Medulla oblongata (tissue), 1 donor: ENCODE data around the gene ZBTB21.
"Not testable (repeated sequence)": the region's sequence is repeated elsewhere in the genome, so short reads cannot be mapped to it uniquely, and the experiment has no call there.

Source experiments
- DNase-seq: peaks from one replicate; pipeline ENCODE4 v3.0.0-alpha.2; 2015; ENCODE audit errors: extremely low spot score

ZBTB21 gene

GRCh38 chr21:41952568-41953248 lies 57.5 kb downstream of the ZBTB21 start:
- no peak for DNase-seq

- DNase-seq = no peak
These were observed 58.1 kb downstream of the ZBTB21 start for GRCh38 chr21:41951876-41952567.

- DNase-seq = no peak
These were observed 59.2 kb downstream of the ZBTB21 start for GRCh38 chr21:41950941-41951351.

GRCh38 chr21:41949631-41950030 lies 60.5 kb downstream of the ZBTB21 start:
- DNase-seq = not testable (repeated sequence)

- no peak for DNase-seq
These were observed 61.3 kb downstream of the ZBTB21 start for GRCh38 chr21:41948901-41949300.

- peak; percentile 96 for DNase-seq
These were observed 61.9 kb downstream of the ZBTB21 start for GRCh38 chr21:41948078-41948895.

- no peak for DNase-seq
These were observed 64.2 kb downstream of the ZBTB21 start for GRCh38 chr21:41945982-41946381.

- DNase-seq = peak; percentile 81
These were observed 66.3 kb downstream of the ZBTB21 start for GRCh38 chr21:41943851-41944250.

- no peak for DNase-seq
These were observed 67.7 kb downstream of the ZBTB21 start for GRCh38 chr21:41942457-41942856.

- DNase-seq = no peak
These were observed 68.2 kb downstream of the ZBTB21 start for GRCh38 chr21:41941941-41942340.

- DNase-seq = no peak
These were observed 69.7 kb downstream of the ZBTB21 start for GRCh38 chr21:41940431-41940830.

- DNase-seq = no peak
These were observed 70.8 kb downstream of the ZBTB21 start for GRCh38 chr21:41939391-41939790.
